OCI-LY7 (cell line): ENCODE results near the gene SERPINE1. TPM values are rescaled to one million over a fixed set of nuclear protein-coding genes. Genes with fewer than 3 reads are reported as not detected.
A peak's percentile ranks its signal among the peaks of the same experiment; 100 is the strongest.

Source experiments
- BruUV-seq: library from RNA; stranded (reverse); fragments of 400-500 nt; replicated peaks from 2 replicates; lab custom pipeline; 2021; lab: Mats Ljungman, UMichigan
- CTCF ChIA-PET: fragments of 300-600 bp; sonication (Branson Sonifier 250); formaldehyde crosslinking; loops from one replicate; lab custom pipeline; 2022; ENCODE audit warnings: antibody characterized with exemption; ENCODE audit not compliant: unreplicated experiment; lab: Charles Lee
- POLR2A ChIA-PET: fragments of 300-600 bp; sonication (Branson Sonifier 250); formaldehyde crosslinking; loops from one replicate; lab custom pipeline; 2022; ENCODE audit warnings: antibody characterized with exemption; lab: Charles Lee
- DNase-seq: peaks from one replicate; pipeline ENCODE4 v3.0.0-alpha.2; 2015; ENCODE audit warnings: low spot score
- H2AFZ ChIP-seq: fragments of 200-600 bp; sonication (generic), shearing (Covaris generic); 2 replicates; pipeline ENCODE4 v1.6.1; 2014; ENCODE audit warnings: mild to moderate bottlenecking, antibody characterized with exemption, low read length, moderate library complexity
- H3K27ac ChIP-seq: fragments of 200-600 bp; sonication (generic); 2 replicates; pipeline ENCODE4 v1.5.1; 2014; ENCODE audit warnings: mixed run types, low read depth, mild to moderate bottlenecking, moderate library complexity, low read length, inconsistent platforms; ENCODE audit not compliant: poor library complexity, severe bottlenecking
- H3K36me3 ChIP-seq: fragments of 200-600 bp; sonication (generic); 2 replicates; pipeline ENCODE4 v1.6.1; 2014; ENCODE audit warnings: mild to moderate bottlenecking, antibody characterized with exemption, low read length, moderate library complexity, mixed read lengths; ENCODE audit not compliant: insufficient read depth
- H3K4me1 ChIP-seq: fragments of 200-600 bp; sonication (generic); 2 replicates; pipeline ENCODE4 v1.5.1; 2014; ENCODE audit warnings: mild to moderate bottlenecking, low read length; ENCODE audit not compliant: insufficient read depth, poor library complexity, severe bottlenecking
- H3K4me2 ChIP-seq: fragments of 200-600 bp; sonication (generic); 2 replicates; pipeline ENCODE4 v1.6.1; 2014; ENCODE audit warnings: mild to moderate bottlenecking, low read length
- H3K4me3 ChIP-seq: fragments of 200-600 bp; sonication (generic); 2 replicates; pipeline ENCODE4 v1.5.1; 2014; ENCODE audit warnings: mild to moderate bottlenecking, low read depth, low read length; ENCODE audit not compliant: poor library complexity, severe bottlenecking
- H3K79me2 ChIP-seq: fragments of 200-600 bp; sonication (generic); 2 replicates; pipeline ENCODE4 v1.6.1; 2016; ENCODE audit warnings: low read depth, mild to moderate bottlenecking, low read length, moderate library complexity, mixed read lengths; ENCODE audit not compliant: insufficient read depth
- H3K9me2 ChIP-seq: fragments of 200-600 bp; sonication (generic); 2 replicates; pipeline ENCODE4 v1.6.1; 2016; ENCODE audit warnings: mild to moderate bottlenecking, low read length, mixed read lengths; ENCODE audit not compliant: insufficient read depth
- H3K9me3 ChIP-seq: fragments of 200-600 bp; sonication (generic); 2 replicates; pipeline ENCODE4 v1.6.1; 2014; ENCODE audit warnings: mild to moderate bottlenecking, mixed run types, low read length, mixed read lengths
- H4K20me1 ChIP-seq: fragments of 200-600 bp; sonication (generic); 2 replicates; pipeline ENCODE4 v1.6.1; 2014; ENCODE audit warnings: mild to moderate bottlenecking, antibody characterized with exemption, low read length, moderate library complexity, mixed read lengths; ENCODE audit not compliant: insufficient read depth
- EZH2phosphoT487 ChIP-seq: fragments of 200-600 bp; sonication (generic); IDR thresholded peaks from 2 replicates; pipeline ENCODE4 v1.6.1; 2018; ENCODE audit warnings: low read depth, borderline replicate concordance, mild to moderate bottlenecking, mixed run types, antibody characterized with exemption, low read length, moderate library complexity, mixed read lengths
- intact Hi-C: fragments of 100-400 bp; cut with micrococcal nuclease; formaldehyde crosslinking; loops from one replicate; pipeline ENCODE4 v1.10.0; 2022; ENCODE audit not compliant: unreplicated experiment
- total RNA-seq, 2 experiments: library from RNA; depleted of rRNA in 1 of 2; stranded (reverse); fragments of >200 nt in 1 of 2; shearing (Covaris generic) in 1 of 2; gene quantifications; 2 replicates each; pipeline ENCODE4 v1.2.3, GENCODE V29; 2014 to 2022
- TF ChIP-seq, protein P1 (sequence below): fragments of 200-600 bp; sonication (generic); conservative IDR thresholded peaks from 2 replicates; pipeline ENCODE4 v1.5.1; 2014; ENCODE audit warnings: mild to moderate bottlenecking, antibody characterized with exemption, low read length, moderate library complexity, mixed read lengths

SERPINE1 gene
- total RNA-seq, 2 experiments from 2014 or later, result 0.42 TPM; not detected in 1

DNA sequence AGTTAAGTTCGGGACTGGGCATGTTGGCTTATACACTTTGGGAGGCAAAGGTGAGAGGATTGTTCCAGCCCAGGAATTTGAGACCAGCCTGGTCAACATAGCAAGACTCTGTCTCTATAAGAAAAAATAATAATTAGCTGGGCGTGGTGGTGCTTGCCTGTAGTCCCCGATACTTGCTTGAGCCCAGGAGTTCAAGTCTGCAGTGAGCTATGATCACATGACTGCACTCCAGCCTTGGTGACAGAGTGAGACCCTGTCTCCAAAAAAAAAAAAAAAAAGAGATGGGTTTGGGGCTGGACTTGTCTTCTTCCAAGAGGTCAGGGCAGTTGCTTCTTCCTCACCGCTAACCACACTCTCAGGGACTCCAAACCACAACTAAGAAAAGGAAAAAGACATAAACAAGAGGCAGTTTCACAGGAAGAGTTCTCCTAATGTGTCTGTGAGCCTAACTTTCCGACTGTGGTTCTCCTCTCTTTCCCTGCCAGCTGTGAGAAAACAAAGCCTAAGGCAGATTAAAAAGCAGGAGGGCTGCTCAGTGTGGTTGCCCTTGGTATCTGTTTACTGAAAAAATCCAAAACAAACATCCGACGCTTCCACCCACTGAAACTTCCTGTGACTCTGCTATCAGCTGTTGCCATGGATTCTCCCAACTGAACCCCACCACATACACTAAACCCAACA lies 2.4 kb upstream of the SERPINE1 start:
- no TSS peak for BruUV-seq
- Histone ChIP-seq H3K9me3 (no peaks in the 10 kb centered on the region), H3K36me3 (no peaks in the 10 kb centered on the region), H3K9me2 (no peaks in the 10 kb centered on the region), H3K27ac (no peak overlapping the region), H3K4me2 (no peak overlapping the region), H3K4me3 (no peak overlapping the region), H2AFZ (no peak overlapping the region), H3K79me2 (no peaks in the 10 kb centered on the region), H3K4me1 (peaks cover 23% of the 10 kb centered on the region), H4K20me1 (no peaks in the 10 kb centered on the region)
- ChIA-PET POLR2A (no interaction called here), CTCF (no interaction called here)
- no peak for TF ChIP-seq EZH2phosphoT487
- TF ChIP-seq, protein P1, sequence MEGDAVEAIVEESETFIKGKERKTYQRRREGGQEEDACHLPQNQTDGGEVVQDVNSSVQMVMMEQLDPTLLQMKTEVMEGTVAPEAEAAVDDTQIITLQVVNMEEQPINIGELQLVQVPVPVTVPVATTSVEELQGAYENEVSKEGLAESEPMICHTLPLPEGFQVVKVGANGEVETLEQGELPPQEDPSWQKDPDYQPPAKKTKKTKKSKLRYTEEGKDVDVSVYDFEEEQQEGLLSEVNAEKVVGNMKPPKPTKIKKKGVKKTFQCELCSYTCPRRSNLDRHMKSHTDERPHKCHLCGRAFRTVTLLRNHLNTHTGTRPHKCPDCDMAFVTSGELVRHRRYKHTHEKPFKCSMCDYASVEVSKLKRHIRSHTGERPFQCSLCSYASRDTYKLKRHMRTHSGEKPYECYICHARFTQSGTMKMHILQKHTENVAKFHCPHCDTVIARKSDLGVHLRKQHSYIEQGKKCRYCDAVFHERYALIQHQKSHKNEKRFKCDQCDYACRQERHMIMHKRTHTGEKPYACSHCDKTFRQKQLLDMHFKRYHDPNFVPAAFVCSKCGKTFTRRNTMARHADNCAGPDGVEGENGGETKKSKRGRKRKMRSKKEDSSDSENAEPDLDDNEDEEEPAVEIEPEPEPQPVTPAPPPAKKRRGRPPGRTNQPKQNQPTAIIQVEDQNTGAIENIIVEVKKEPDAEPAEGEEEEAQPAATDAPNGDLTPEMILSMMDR, result no peak
- intact Hi-C loops, result no loop called here
- DNase-seq, result no peak

DNA sequence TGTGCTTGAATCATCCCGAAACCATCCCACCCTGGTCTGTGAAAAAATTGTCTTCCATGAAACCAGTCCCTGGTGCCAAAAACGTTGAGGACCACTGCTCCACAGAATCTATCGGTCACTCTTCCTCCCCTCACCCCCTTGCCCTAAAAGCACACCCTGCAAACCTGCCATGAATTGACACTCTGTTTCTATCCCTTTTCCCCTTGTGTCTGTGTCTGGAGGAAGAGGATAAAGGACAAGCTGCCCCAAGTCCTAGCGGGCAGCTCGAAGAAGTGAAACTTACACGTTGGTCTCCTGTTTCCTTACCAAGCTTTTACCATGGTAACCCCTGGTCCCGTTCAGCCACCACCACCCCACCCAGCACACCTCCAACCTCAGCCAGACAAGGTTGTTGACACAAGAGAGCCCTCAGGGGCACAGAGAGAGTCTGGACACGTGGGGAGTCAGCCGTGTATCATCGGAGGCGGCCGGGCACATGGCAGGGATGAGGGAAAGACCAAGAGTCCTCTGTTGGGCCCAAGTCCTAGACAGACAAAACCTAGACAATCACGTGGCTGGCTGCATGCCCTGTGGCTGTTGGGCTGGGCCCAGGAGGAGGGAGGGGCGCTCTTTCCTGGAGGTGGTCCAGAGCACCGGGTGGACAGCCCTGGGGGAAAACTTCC lies 784 bp upstream of the SERPINE1 start:
- no TSS peak for BruUV-seq
- Histone ChIP-seq H3K4me1 (peaks cover 23% of the 10 kb centered on the region), H3K36me3 (no peaks in the 10 kb centered on the region), H3K27ac (no peak overlapping the region), H2AFZ (peak overlapping the region; percentile 71; the same call in 1 of the 2 replicates), H3K4me2 (peak overlapping the region; percentile 53), H3K9me3 (no peaks in the 10 kb centered on the region), H4K20me1 (no peaks in the 10 kb centered on the region), H3K9me2 (no peaks in the 10 kb centered on the region), H3K79me2 (no peaks in the 10 kb centered on the region), H3K4me3 (peak overlapping the region; percentile 7)
- ChIA-PET CTCF (interaction anchor here (1.0 kb wide), 1 partner anchor 55 kb away, joined by 3 read pairs; no protein-coding TSS in a partner anchor), POLR2A (interaction anchor here (0.5 to 1.1 kb wide), 3 partner anchors 13 to 48 kb away, joined by 3 to 4 read pairs (median 4); no protein-coding TSS in a partner anchor)
- no peak for TF ChIP-seq EZH2phosphoT487
- TF ChIP-seq, protein P1, result no peak
- intact Hi-C loops, result no loop called here
- peak; percentile 16 for DNase-seq
